Bronchial epithelial cell (primary cell): ENCODE results near the gene H6PD. TPM values are rescaled to one million over a fixed set of nuclear protein-coding genes. Genes with fewer than 3 reads are reported as not detected.

Experiments used
- DNase-seq: peaks from one replicate; pipeline ENCODE4 v3.0.0-alpha.2; 2010; ENCODE audit warnings: low read depth
- FAIRE-seq: peaks from 2 replicates; lab custom pipeline; 2011; peaks lifted over from hg19 to GRCh38; lab: Jason Lieb, UNC
- H3K27me3 ChIP-seq: 2 replicates; pipeline ENCODE4 v1.5.1; 2011; ENCODE audit warnings: low read length; ENCODE audit not compliant: control insufficient read depth, insufficient read depth
- H3K36me3 ChIP-seq: 2 replicates; pipeline ENCODE4 v1.5.1; 2011; ENCODE audit warnings: low read length; ENCODE audit not compliant: control insufficient read depth, insufficient read depth
- H3K4me3 ChIP-seq: 2 replicates; pipeline ENCODE4 v1.5.1; 2011; ENCODE audit warnings: mild to moderate bottlenecking, low read depth, low read length, control low read depth
- CTCF ChIP-seq: IDR thresholded peaks from 2 replicates; pipeline ENCODE4 v1.5.1; 2011; ENCODE audit warnings: mild to moderate bottlenecking, moderate library complexity, low read length, control low read depth, inconsistent platforms; ENCODE audit not compliant: insufficient read depth, severe bottlenecking
- total RNA-seq: library from RNA; depleted of rRNA; stranded (reverse); fragments of >200 nt; gene quantifications from 2 replicates; pipeline ENCODE4 v1.2.1, GENCODE V29; 2014

H6PD gene
- total RNA-seq, 1 donor from 2014 or later = 5.5 TPM

DNA sequence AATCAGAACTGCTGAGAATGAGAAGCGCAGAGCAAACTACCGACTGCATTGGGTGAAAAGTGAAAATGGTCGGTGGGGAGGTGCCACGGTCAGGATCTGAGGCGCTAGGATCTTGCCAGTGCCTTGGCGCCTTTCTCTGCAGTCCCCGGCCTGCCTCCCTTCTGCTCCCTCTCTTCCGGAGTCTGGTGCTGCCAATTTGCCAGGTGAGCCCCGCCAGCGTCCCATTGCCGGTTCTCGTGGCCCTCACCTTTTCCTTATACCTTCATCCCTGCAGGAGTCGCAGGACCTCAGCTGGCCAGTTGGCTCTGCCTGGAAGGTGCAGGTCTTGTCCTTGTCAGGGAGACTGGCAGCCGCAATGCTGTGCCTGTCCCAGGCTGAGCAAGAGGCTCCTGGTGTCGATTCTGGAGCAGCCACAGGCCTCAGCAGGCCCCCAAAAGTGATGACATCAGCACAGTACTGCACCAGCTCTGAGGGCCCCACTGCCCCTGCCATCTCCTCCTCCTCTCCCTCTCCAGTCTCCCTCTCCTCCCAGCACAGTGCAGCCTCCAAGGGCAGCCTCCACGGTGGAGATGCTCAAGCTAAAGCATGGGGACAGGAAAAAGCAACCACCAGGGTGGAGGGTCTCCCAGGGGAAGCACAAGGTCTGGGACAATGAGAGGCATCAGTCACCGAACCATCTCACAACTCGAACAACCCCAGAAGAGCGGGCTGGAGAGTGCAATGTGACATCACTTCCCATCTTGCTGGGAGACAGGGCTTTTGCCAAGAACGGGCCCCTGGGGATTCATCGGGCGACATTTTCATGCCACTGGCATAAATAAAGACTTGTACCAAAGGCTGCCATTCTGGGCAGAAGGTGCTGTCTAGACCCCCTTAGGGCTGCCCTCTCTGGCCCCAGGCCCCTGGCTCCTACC is 37.1 kb upstream of the H6PD start:
- DNase-seq (no peak), FAIRE-seq (no peak)
- Histone ChIP-seq H3K27me3 (peaks cover 8% of the 10 kb centered on the region), H3K4me3 (no peak overlapping the region), H3K36me3 (no peaks in the 10 kb centered on the region)
- TF ChIP-seq CTCF = no peak

DNA sequence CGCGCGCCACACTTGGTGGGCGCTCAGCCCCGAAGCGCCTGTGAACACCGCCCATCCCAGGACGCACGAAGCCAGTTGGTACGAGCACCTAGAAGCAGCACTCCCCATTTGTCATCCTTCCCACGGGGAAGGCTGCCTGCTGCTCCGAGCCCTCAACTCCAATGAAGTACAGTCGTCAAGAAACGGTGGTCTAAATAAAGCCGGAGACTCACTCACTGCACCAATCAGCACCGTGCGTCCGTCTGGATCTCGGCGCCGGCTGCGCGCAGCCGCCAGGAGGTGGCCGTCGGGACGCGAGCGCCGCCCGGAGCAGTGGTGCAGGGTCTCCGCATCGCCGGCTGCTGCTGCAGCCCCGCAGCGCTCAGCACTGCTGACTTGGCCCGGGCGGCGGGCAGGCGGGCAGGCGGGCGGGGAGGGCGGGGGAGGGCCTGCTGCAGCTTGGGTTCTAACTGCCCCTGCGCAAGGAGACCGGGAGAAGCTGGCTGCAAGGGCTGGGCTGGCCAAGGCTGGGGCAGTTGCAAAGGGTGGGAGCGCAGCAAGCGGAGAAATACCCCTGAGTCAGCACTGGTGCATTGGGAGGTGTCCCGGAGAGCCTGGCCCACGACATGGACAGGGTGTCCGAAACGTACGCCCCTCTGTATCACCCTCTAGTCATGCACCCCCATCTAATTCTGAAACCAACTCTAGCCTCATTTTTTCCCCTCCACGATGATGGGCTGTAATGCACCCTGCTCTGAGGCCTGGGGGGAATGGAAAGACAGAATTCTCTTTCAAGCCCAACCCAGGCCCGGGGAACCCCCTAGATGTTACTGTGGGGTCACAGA is 35.8 kb upstream of the H6PD start:
- Histone ChIP-seq H3K4me3 (no peak overlapping the region), H3K27me3 (peaks cover 16% of the 10 kb centered on the region), H3K36me3 (no peaks in the 10 kb centered on the region)
- TF ChIP-seq CTCF = no peak
- FAIRE-seq = no peak
- DNase-seq = no peak

DNA sequence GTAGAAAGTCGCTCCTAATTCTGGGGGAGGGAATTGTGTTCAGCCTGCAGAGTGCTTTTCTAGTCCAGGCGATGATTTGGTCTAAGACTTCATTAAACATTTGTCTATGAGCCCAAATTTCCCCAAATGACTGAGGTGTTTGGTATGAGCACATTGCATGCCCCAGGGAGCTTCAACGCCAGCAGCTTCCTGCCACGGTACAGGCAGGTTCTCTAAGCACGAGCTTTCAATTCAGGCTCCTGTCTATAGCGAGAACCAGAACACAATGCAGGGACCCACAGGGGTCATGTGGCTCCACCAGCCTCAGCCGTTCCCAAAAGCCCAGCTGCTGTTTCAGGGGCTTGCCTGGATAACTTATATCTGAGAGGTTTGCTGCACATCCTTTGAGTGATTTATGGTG is 34.1 kb upstream of the H6PD start:
- Histone ChIP-seq H3K36me3 (no peaks in the 10 kb centered on the region), H3K4me3 (no peak overlapping the region), H3K27me3 (peaks cover 19% of the 10 kb centered on the region)
- FAIRE-seq (no peak), DNase-seq (peak; percentile 73)
- TF ChIP-seq CTCF = no peak

GRCh38 chr1:9201401-9202239 is 33.0 kb upstream of the H6PD start:
- no peak for FAIRE-seq
- Histone ChIP-seq H3K27me3 (peaks cover 21% of the 10 kb centered on the region), H3K36me3 (no peaks in the 10 kb centered on the region), H3K4me3 (peak overlapping the region; percentile 18)
- peak; percentile 32 for DNase-seq
- TF ChIP-seq CTCF = no peak

- DNase-seq (no peak), FAIRE-seq (no peak)
- Histone ChIP-seq H3K27me3 (peaks cover 25% of the 10 kb centered on the region), H3K36me3 (no peaks in the 10 kb centered on the region), H3K4me3 (no peak overlapping the region)
- TF ChIP-seq CTCF = no peak
These were observed 32.2 kb upstream of the H6PD start for GRCh38 chr1:9202240-9202870.
